Stimulated activated CD4-positive, alpha-beta T cell treated with anti-CD3 and anti-CD28 coated beads, Interleukin-2, amount 100 ng/mL, for 4 hours (primary cell): ENCODE data around the gene DCLRE1C.
"Not testable (repeated sequence)": the region's sequence is repeated elsewhere in the genome, so short reads cannot be mapped to it uniquely, and the experiment has no call there.

Experiments
- DNase-seq: peaks from one replicate; pipeline ENCODE4 v3.0.0-alpha.2; 2020; ENCODE audit warnings: low read depth

DCLRE1C gene

GRCh38 chr10:14954001-14954770 is at the start of gene DCLRE1C:
DCLRE1C (minus strand) TSS chr10:14954096; CDS start chr10:14954010, 86 bp downstream.
- DNase-seq = peak; percentile 81

GRCh38 chr10:14995964-14996565 is 42.2 kb upstream of the DCLRE1C start:
- DNase-seq = no peak

DNA sequence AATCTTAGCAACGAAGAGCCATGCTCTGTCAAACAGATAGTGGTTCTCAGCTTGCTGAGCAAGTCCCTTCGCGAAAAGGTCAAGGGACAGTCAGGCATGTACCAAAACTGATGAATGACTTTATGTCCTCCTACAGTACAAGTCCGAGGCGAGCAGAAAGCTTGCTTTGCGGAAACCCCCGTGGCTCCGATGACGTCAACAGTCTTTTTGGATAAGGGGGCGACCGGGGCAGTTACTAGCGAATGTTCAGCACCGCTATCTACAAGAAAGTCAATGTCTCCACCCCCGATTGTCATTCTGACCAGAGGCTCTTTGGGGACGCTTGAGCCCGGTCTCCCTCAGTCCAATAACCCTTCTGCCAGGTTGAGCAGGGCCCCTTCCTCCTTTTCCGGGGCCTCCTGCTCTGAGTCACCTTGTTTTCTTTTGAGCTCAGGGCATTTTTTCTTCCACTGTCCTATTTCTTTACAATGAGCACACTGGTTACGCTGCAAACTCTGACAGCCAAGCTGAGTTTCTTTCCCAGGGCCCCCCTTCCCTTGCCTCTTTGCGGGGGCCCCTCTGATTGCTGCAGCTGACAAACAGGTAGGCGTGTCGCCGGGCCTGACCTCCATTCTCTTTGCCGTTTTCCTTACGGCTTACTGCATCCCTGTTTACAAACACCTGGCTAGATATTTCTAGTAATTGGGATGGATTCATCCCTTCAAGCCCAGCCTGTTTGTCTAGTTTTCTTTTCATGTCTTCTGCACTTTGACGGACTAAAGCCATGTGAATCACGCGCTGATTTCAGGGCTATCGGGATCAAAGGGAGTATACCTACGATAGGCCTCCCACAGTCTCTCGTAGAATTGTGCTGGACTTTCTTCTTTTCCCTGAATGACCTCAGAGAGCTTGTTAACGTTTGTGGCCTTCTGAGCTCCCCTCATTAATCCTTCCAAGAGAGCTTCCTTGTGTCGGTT is 39.9 kb upstream of the DCLRE1C start:
- not testable (repeated sequence) for DNase-seq

DNA sequence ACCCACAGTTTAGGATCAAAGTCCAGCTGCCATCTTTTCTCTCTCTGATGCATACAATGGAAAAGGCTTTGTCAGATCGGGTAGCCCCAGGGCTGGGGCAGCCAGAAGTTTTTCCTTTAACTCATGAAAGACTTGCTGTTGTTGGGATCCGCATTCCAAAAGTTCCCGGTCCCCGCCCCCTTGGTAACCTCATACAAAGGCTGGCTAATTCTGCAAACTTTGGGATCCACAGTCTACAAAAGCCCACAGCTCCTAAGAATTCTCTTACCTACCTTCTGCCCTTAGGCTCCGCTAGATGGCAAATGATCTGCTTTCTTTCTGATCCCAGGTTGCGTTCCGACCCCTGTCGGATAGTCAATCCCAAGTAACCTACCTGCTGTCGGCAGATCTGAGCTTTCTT is 38.4 kb upstream of the DCLRE1C start:
- not testable (repeated sequence) for DNase-seq

DNA sequence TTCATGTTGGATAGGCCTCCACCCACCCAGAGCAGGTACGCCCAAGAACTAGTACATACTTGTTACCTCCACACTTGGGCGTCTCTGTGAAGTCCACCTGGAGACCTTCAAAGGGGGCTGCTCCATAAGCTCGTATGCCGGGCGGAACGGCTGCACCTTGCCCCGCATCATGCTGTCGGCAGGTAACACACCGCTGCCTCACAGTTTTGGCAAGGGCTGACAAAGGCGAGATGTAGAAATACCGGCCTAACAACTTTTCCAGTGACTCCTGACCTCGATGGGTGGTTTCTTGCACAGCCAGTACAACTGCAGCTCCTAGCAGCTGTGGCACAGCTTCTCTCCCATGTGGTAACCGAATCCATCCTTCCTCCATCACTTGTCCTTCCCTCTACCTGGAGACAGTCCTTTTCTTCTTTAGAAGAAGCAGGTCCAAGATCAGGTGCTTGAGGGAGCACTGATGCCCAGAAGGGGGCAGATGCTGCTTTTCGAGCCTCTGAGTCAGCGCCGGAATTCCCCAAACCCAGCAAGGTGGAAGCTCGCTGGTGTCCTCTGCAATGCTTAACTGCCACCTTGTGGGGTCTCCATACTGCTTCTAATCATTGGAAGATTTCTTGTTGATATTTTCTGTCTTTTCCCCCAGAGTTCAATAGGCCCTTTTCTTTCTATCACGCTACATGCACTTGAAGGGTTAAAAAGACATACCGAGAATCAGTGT is 37.3 kb upstream of the DCLRE1C start:
- peak; percentile 54 for DNase-seq

DNA sequence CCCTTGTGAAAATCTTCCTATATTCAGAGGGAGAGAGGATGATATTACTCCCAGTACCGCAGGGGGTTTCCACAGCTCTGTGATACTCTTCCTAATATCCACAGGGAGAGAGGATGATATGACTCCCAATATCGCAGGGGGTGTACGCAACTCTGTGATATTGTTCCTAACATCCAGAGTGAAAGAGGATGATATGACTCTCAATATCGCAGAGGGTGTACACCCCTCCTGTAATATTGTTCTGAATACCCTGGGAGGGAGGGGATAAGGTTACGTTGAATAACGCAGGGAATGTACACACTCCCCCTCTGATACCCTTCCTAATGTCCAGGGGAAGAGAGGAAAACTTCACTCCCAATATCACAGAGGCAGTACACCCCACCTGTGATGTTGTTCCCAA is 35.7 kb upstream of the DCLRE1C start:
- not testable (repeated sequence) for DNase-seq

GRCh38 chr10:14982744-14983143 is 28.8 kb upstream of the DCLRE1C start:
- DNase-seq = no peak

- no peak for DNase-seq
Measured at GRCh38 chr10:14975672-14976273, 21.9 kb upstream of the DCLRE1C start.

DNA sequence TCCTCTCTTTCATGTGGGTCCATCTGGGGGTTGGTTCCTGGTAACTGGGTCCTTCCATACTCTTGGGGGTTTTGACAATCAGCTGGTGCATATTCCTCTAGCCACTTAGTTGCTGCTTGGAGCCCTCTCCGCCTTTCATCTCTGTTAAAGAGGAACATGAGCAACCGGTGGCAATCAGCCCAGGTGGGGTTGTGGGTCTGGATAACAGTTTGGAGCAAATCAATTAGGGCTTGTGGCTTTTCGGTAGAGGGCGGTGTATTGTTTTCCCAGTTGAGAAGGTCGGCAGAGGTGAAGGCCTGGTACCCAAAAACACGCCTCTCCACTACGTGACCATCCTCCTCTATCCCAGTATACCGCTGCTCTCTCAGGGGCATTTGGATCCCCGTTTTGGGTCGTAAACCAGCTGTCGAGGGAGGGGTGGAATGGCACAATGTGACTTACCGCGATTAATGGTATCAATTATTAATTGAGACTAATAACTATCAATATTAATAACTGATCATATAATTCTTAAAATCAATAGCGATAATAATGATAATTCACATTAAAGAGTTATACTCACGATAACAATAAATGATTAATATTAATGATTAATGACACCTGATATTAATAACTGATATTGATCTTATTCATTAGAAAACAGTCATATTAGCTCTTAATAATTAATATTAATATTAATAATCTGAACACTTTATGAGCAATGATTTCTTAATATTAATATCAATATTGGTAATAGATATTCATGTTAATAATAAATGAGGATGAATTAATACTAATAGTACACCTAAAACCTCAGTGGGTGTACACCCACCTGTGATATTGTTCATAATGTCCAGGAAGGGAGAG is 20.5 kb upstream of the DCLRE1C start:
- not testable (repeated sequence) for DNase-seq

- peak; percentile 24 for DNase-seq
Measured at GRCh38 chr10:14971867-14972448, 18.1 kb upstream of the DCLRE1C start.

- no peak for DNase-seq
Measured at GRCh38 chr10:14967897-14968296, 14.0 kb upstream of the DCLRE1C start.

GRCh38 chr10:14959221-14960057 is 5.5 kb upstream of the DCLRE1C start, which contains the start of gene MEIG1:
MEIG1 (plus strand) TSS chr10:14959388; CDS start chr10:14966469, 7,081 bp downstream.
- DNase-seq = peak; percentile 87

DNA sequence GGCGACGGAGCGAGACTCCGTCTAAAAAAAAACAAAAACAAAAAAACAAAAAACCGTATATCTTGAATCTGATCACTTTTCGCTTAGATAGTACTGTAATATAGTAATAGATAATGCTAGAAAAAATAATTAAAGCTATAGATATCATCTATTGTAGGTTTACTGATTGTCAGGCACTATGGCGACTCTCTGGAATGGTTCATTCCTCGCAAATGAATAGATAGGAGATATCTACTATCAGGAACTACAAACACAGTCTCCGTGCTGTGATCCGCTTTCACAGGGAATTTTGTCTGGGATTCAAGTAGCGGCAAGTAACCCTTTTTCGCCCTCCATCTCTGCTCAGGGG is 5.0 kb upstream of the DCLRE1C start:
- no peak for DNase-seq

DNA sequence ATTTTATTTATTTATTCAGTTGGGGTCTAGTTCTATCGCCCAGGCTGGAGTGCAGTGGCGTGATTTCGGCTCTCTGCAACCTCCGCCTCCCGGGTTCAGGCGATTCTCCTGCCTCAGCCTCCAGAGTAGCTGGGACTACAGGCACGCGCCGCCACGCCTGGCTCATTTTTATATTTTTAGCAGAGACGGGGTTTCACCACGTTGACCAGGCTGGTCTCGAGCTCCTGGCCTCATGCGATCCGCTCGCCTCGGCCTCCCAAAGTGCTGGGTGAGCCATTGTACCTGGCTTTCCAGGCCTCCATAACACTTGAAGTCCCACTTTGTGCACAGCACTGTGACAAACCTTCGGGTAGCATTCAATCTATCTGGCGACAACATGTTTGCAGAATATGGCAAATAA is 1.0 kb upstream of the DCLRE1C start:
- DNase-seq = no peak

- no peak for DNase-seq
Measured at GRCh38 chr10:14953424-14954000, 384 bp downstream of the DCLRE1C start.

- DNase-seq = no peak
Measured at GRCh38 chr10:14952851-14953423, 959 bp downstream of the DCLRE1C start.

DNA sequence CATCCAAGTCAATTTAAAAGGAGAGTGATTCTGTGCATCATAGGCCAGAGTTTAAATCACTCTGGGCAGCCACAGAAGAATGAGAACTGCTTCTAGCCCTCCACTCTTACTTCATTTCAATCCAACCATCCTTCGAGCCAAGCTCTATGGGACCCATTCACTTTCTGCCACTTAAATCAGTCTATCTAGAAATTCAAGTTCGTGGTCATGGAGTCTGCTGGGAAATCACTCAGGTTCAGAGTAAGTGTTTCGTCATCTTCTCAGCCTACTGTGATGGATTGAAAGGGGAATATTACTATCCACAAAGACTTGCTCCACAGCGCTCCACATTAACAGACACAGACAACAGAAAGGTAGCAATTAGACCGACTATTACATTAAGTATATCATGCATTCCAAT is 4.6 kb downstream of the DCLRE1C start:
- DNase-seq = no peak

GRCh38 chr10:14947268-14947667 is 6.6 kb downstream of the DCLRE1C start:
- DNase-seq = no peak
